MM.1S (cell line): Measurements from ENCODE around the gene MAML1.

Experiments used
- DNase-seq: peaks from one replicate; pipeline ENCODE4 v3.0.0-alpha.2; 2015
- H2AFZ ChIP-seq: fragments of 300-600 bp; sonication (generic); 2 replicates; pipeline ENCODE4 v1.6.0; 2016; ENCODE audit warnings: antibody characterized with exemption, low read length
- H3F3A ChIP-seq: fragments of 300-600 bp; sonication (generic); 2 replicates; pipeline ENCODE4 v1.6.1; 2016; ENCODE audit warnings: mild to moderate bottlenecking, antibody characterized with exemption, low read length, moderate library complexity, mixed read lengths; ENCODE audit not compliant: insufficient read depth
- H3K27ac ChIP-seq: fragments of 300-600 bp; sonication (generic); 2 replicates; pipeline ENCODE4 v1.5.1; 2016; ENCODE audit warnings: mild to moderate bottlenecking, low read length
- H3K27me3 ChIP-seq: fragments of 300-600 bp; sonication (generic); replicated peaks from 2 replicates; pipeline ENCODE4 v1.6.0; 2016; ENCODE audit warnings: low read length; ENCODE audit not compliant: insufficient read depth
- H3K36me3 ChIP-seq: fragments of 300-600 bp; sonication (generic); replicated peaks from 2 replicates; pipeline ENCODE4 v1.6.1; 2016; ENCODE audit warnings: mild to moderate bottlenecking, low read length, mixed read lengths; ENCODE audit not compliant: insufficient read depth
- H3K4me1 ChIP-seq: fragments of 300-600 bp; sonication (generic); 2 replicates; pipeline ENCODE4 v1.6.1; 2016; ENCODE audit warnings: low read length, mixed read lengths
- H3K4me2 ChIP-seq: fragments of 300-600 bp; sonication (generic); 2 replicates; pipeline ENCODE4 v1.6.0; 2016; ENCODE audit warnings: low read depth, low read length
- H3K4me3 ChIP-seq: fragments of 300-600 bp; sonication (generic); 2 replicates; pipeline ENCODE4 v1.5.1; 2016; ENCODE audit warnings: low read length, mixed read lengths
- H3K79me2 ChIP-seq: fragments of 300-600 bp; sonication (generic); 2 replicates; pipeline ENCODE4 v1.6.1; 2016; ENCODE audit warnings: mixed run types, low read length, mixed read lengths
- H3K9ac ChIP-seq: fragments of 300-600 bp; sonication (generic); 2 replicates; pipeline ENCODE4 v1.6.1; 2016; ENCODE audit warnings: low read length, mixed read lengths
- H3K9me2 ChIP-seq: fragments of 300-600 bp; sonication (generic); replicated peaks from 2 replicates; pipeline ENCODE4 v1.6.1; 2016; ENCODE audit warnings: mild to moderate bottlenecking, low read length, mixed read lengths; ENCODE audit not compliant: insufficient read depth
- H3K9me3 ChIP-seq: fragments of 300-600 bp; sonication (generic); replicated peaks from 2 replicates; pipeline ENCODE4 v1.6.1; 2016; ENCODE audit warnings: mild to moderate bottlenecking, low read length, mixed read lengths; ENCODE audit not compliant: insufficient read depth
- H4K20me1 ChIP-seq: fragments of 300-600 bp; sonication (generic); 2 replicates; pipeline ENCODE4 v1.6.1; 2016; ENCODE audit warnings: mild to moderate bottlenecking, low read length, moderate library complexity, mixed read lengths; ENCODE audit not compliant: insufficient read depth
- CTCF ChIP-seq: fragments of 300-600 bp; sonication (generic); IDR thresholded peaks from 2 replicates; pipeline ENCODE4 v1.5.1; 2016; ENCODE audit warnings: antibody characterized with exemption, low read length, mixed read lengths
- EZH2 ChIP-seq: fragments of 300-600 bp; sonication (generic); optimal IDR thresholded peaks from 2 replicates; pipeline ENCODE3; 2017; ENCODE audit warnings: low read depth, mild to moderate bottlenecking, antibody characterized with exemption, low read length, mixed read lengths
- EZH2phosphoT487 ChIP-seq: fragments of 300-600 bp; sonication (generic); IDR thresholded peaks from 2 replicates; pipeline ENCODE4 v1.6.1; 2018; ENCODE audit warnings: antibody characterized with exemption, low read length

The MAML1 gene

DNA sequence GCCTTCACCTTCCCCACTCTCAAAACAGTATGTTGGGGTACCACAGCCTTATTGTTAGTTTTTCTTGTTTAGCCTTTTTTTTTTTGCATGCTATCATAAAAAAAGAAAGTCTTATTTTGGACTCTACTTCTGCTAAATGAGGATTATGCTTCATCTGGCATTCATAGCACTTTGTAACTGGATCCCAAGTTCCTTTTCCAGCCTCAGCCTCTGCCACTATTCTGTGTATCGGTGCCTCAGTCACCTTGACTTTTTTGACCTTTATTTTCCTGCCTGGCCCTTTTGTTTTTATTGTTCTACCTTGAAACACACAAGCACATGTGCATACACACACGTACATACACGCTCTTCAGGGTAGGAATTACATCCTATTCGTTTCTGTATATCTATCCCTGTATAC lies 8.5 kb upstream of the MAML1 start:
- Histone ChIP-seq H3K36me3 (peaks cover 53% of the 10 kb centered on the region), H3K9me2 (no peaks in the 10 kb centered on the region), H3K9ac (no peak overlapping the region), H3K4me3 (no peak overlapping the region), H3K27me3 (no peaks in the 10 kb centered on the region), H3K4me1 (no peaks in the 10 kb centered on the region), H3K9me3 (no peaks in the 10 kb centered on the region), H3K79me2 (peaks cover 62% of the 10 kb centered on the region), H4K20me1 (peaks cover 6% of the 10 kb centered on the region; the same call in 1 of the 2 replicates), H3F3A (peaks cover 23% of the 10 kb centered on the region), H3K27ac (no peak overlapping the region), H3K4me2 (no peak overlapping the region), H2AFZ (no peak overlapping the region)
- TF ChIP-seq CTCF (no peak), EZH2phosphoT487 (no peak), EZH2 (no peak)
- DNase-seq, result no peak

- H3K4me3 ChIP-seq, result no peak overlapping the region
- peaks cover 45% of the 10 kb centered on the region for H3K36me3 ChIP-seq
- no peak for DNase-seq
- peaks cover 41% of the 10 kb centered on the region for H3K79me2 ChIP-seq
- no peaks in the 10 kb centered on the region for H3K27me3 ChIP-seq
- no peak overlapping the region for H3K27ac ChIP-seq
- TF ChIP-seq EZH2, result no peak
- no peak for TF ChIP-seq CTCF
- no peak for TF ChIP-seq EZH2phosphoT487
- H3K9me2 ChIP-seq, result no peaks in the 10 kb centered on the region
- peaks cover 3% of the 10 kb centered on the region; the same call in 1 of the 2 replicates for H4K20me1 ChIP-seq
- H3K9ac ChIP-seq, result no peak overlapping the region
- H3K9me3 ChIP-seq, result no peaks in the 10 kb centered on the region
- peaks cover 49% of the 10 kb centered on the region for H3F3A ChIP-seq
- no peak overlapping the region for H2AFZ ChIP-seq
- peaks cover 22% of the 10 kb centered on the region for H3K4me1 ChIP-seq
- H3K4me2 ChIP-seq, result no peak overlapping the region
These were observed 5.5 kb upstream of the MAML1 start for GRCh38 chr5:179727106-179727505.

- no peaks in the 10 kb centered on the region for H3K9me3 ChIP-seq
- H3K79me2 ChIP-seq, result peaks cover 31% of the 10 kb centered on the region
- H3K4me1 ChIP-seq, result peaks cover 27% of the 10 kb centered on the region
- TF ChIP-seq EZH2, result no peak
- no peak for TF ChIP-seq EZH2phosphoT487
- H3F3A ChIP-seq, result peaks cover 44% of the 10 kb centered on the region
- H3K9ac ChIP-seq, result no peak overlapping the region
- no peaks in the 10 kb centered on the region for H3K27me3 ChIP-seq
- H3K9me2 ChIP-seq, result no peaks in the 10 kb centered on the region
- H4K20me1 ChIP-seq, result no peaks in the 10 kb centered on the region
- H3K36me3 ChIP-seq, result peaks cover 26% of the 10 kb centered on the region
- H3K4me3 ChIP-seq, result no peak overlapping the region
- H3K27ac ChIP-seq, result no peak overlapping the region
- no peak overlapping the region for H2AFZ ChIP-seq
- H3K4me2 ChIP-seq, result no peak overlapping the region
- DNase-seq, result no peak
These were observed 3.3 kb upstream of the MAML1 start for GRCh38 chr5:179729303-179729702.

DNA sequence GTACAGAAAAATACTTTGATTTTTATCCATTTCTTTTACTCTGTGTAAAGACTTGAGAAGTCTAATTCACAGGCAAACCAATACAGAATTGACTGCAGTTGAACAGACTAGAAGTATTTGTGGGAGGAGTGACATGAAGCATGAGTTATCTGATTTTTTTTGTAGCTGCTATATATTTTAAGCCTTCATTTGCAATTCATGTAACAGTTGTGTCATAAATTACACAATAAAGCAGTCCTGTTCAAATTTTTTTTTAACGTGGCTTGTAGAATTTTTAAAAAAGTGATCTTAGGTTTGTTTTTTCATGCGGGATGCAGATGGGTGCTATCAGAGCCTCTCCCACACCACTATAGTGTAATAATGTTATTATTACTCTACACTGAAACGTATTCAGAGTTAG lies 2.9 kb upstream of the MAML1 start:
- Histone ChIP-seq H3K9me3 (no peaks in the 10 kb centered on the region), H3K36me3 (peaks cover 24% of the 10 kb centered on the region; the same call in 1 of the 2 replicates), H3K4me3 (no peak overlapping the region), H3K4me1 (peaks cover 31% of the 10 kb centered on the region), H3K4me2 (no peak overlapping the region), H3F3A (peaks cover 44% of the 10 kb centered on the region), H4K20me1 (no peaks in the 10 kb centered on the region), H3K79me2 (peaks cover 31% of the 10 kb centered on the region), H3K27ac (0 out of 2 replicates have a peak overlapping the region, but pooled peaks have one; percentile 19), H3K27me3 (no peaks in the 10 kb centered on the region), H3K9ac (no peak overlapping the region), H3K9me2 (no peaks in the 10 kb centered on the region), H2AFZ (no peak overlapping the region)
- TF ChIP-seq EZH2 (no peak), EZH2phosphoT487 (no peak), CTCF (no peak)
- DNase-seq, result no peak
